ENCODE results near the gene PLEKHO2. TPM values are rescaled to one million over a fixed set of nuclear protein-coding genes. Genes with fewer than 3 reads are reported as not detected.

The PLEKHO2 gene
- total RNA-seq, 4 donors from 2014 or later = 2.0 to 5.4 (median 3.3) TPM

GRCh38 chr15:64891561-64891960 lies 49.8 kb downstream of the PLEKHO2 start:
- H3K9me3 ChIP-seq = no peaks in the 10 kb centered on the region
- H3K4me1 ChIP-seq = peaks cover 25 to 28% of the 10 kb centered on the region in 2 donors
- no peaks in the 10 kb centered on the region for H3K36me3 ChIP-seq
- ATAC-seq = no peak
- intact Hi-C loops (cut with DNase I; ENCODE audit: low total_unique reads) = loop anchor here (5.0 kb wide), 1 partner anchor 49 kb away; the partner anchor contains the start of gene PLEKHO2
- H3K27me3 ChIP-seq = no peaks in the 10 kb centered on the region
- H3K4me3 ChIP-seq = no peak overlapping the region
- no peak overlapping the region for H3K27ac ChIP-seq
- DNase-seq = no peak
- in situ Hi-C loops (cut with MboI; ENCODE audit: low sequenced_read_pairs in 4 of 4) = loop anchor here in 1 of 4 donors (10.0 kb wide), 1 partner anchor 47 kb away; the partner anchor contains the start of gene PLEKHO2
- TF ChIP-seq POLR2A (IDR thresholded peaks at IDR 0.05) (no peak), CTCF (IDR thresholded peaks at IDR 0.05 in 4 of 5, conservative IDR thresholded peaks at IDR 0.05 in 1 of 5) (no peak)

GRCh38 chr15:64892847-64893403 lies 51.2 kb downstream of the PLEKHO2 start:
- TF ChIP-seq POLR2A (IDR thresholded peaks at IDR 0.05) (no peak), CTCF (IDR thresholded peaks at IDR 0.05 in 4 of 5, conservative IDR thresholded peaks at IDR 0.05 in 1 of 5) (no peak)
- DNase-seq = no peak
- Histone ChIP-seq H3K4me3 (no peak overlapping the region), H3K9me3 (no peaks in the 10 kb centered on the region), H3K4me1 (peaks cover 35 to 39% of the 10 kb centered on the region in 2 donors), H3K27me3 (no peaks in the 10 kb centered on the region), H3K27ac (peak overlapping the region; percentile 64 to 80 (median 77)), H3K36me3 (no peaks in the 10 kb centered on the region)
- intact Hi-C loops (cut with DNase I; ENCODE audit: low total_unique reads) (loop anchor here (5.0 kb wide), 1 partner anchor 51 kb away; the partner anchor contains the start of gene PLEKHO2), in situ Hi-C loops (cut with MboI; ENCODE audit: low sequenced_read_pairs in 4 of 4) (loop anchor here in 1 of 4 donors (10.0 kb wide), 1 partner anchor 48 kb away; the partner anchor contains the start of gene PLEKHO2)
- ATAC-seq = no peak

- no peaks in the 10 kb centered on the region for H3K36me3 ChIP-seq
- in situ Hi-C loops (cut with MboI; ENCODE audit: low sequenced_read_pairs in 4 of 4) = loop anchor here in 1 of 4 donors (10.0 kb wide), 1 partner anchor 49 kb away; the partner anchor contains the start of gene PLEKHO2
- intact Hi-C loops (cut with DNase I; ENCODE audit: low total_unique reads) = loop anchor here (5.0 kb wide), 1 partner anchor 51 kb away; the partner anchor contains the start of gene PLEKHO2
- no peaks in the 10 kb centered on the region for H3K27me3 ChIP-seq
- ATAC-seq = peak; percentile 81 to 84
- H3K9me3 ChIP-seq = no peaks in the 10 kb centered on the region
- H3K27ac ChIP-seq = peak overlapping the region; percentile 64 to 80 (median 77)
- H3K4me1 ChIP-seq = peaks cover 38 to 42% of the 10 kb centered on the region in 2 donors
- H3K4me3 ChIP-seq = peak overlapping the region; percentile 40 to 50 (median 48)
- TF ChIP-seq CTCF (IDR thresholded peaks at IDR 0.05 in 4 of 5, conservative IDR thresholded peaks at IDR 0.05 in 1 of 5) (no peak), POLR2A (IDR thresholded peaks at IDR 0.05) (peak; percentile 32 to 50)
- peak; percentile 77 to 86 for DNase-seq
Measured at GRCh38 chr15:64893481-64894394, 52.0 kb downstream of the PLEKHO2 start.

GRCh38 chr15:64894395-64895056 lies 52.8 kb downstream of the PLEKHO2 start:
- Histone ChIP-seq H3K27me3 (no peaks in the 10 kb centered on the region), H3K4me1 (peaks cover 38 to 42% of the 10 kb centered on the region in 2 donors), H3K4me3 (peak overlapping the region; percentile 40 to 50 (median 48)), H3K36me3 (no peaks in the 10 kb centered on the region), H3K9me3 (no peaks in the 10 kb centered on the region), H3K27ac (peak overlapping the region; percentile 64 to 80 (median 77))
- intact Hi-C loops (cut with DNase I; ENCODE audit: low total_unique reads) = loop anchor here (5.0 kb wide), 1 partner anchor 52 kb away; the partner anchor contains the start of gene PLEKHO2
- in situ Hi-C loops (cut with MboI; ENCODE audit: low sequenced_read_pairs in 4 of 4) = loop anchor here in 1 of 4 donors (10.0 kb wide), 1 partner anchor 50 kb away; the partner anchor contains the start of gene PLEKHO2
- no peak for TF ChIP-seq CTCF (IDR thresholded peaks at IDR 0.05 in 4 of 5, conservative IDR thresholded peaks at IDR 0.05 in 1 of 5)
- no peak for TF ChIP-seq POLR2A (IDR thresholded peaks at IDR 0.05)
- DNase-seq = no peak
- ATAC-seq = no peak
